Muscle layer of colon (tissue), 2 donors: ENCODE results near the gene TNS2.

Experiments used
- H3K27ac ChIP-seq: one replicate; pipeline ENCODE4 v1.7.0; 2013; ENCODE audit warnings: low read depth, mild to moderate bottlenecking, low read length, moderate library complexity
- H3K27me3 ChIP-seq, 2 donors: one replicate each; pipeline ENCODE4 v1.7.0; 2013; ENCODE audit warnings: low read length in 2 of 2, mild to moderate bottlenecking in 2 of 2; ENCODE audit not compliant: insufficient read depth in 2 of 2, control insufficient read depth in 1 of 2
- H3K36me3 ChIP-seq: one replicate; pipeline ENCODE4 v1.7.0; 2013; ENCODE audit warnings: mild to moderate bottlenecking, low read length; ENCODE audit not compliant: insufficient read depth
- H3K4me1 ChIP-seq: one replicate; pipeline ENCODE4 v1.7.0; 2013; ENCODE audit warnings: mild to moderate bottlenecking, low read length; ENCODE audit not compliant: insufficient read depth
- H3K4me3 ChIP-seq, 2 donors: one replicate each; pipeline ENCODE4 v1.7.0; 2013; ENCODE audit warnings: low read length in 2 of 2, low read depth in 1 of 2, mild to moderate bottlenecking in 1 of 2, moderate library complexity in 1 of 2
- H3K9ac ChIP-seq: one replicate; pipeline ENCODE4 v1.7.0; 2013; ENCODE audit warnings: low read length
- H3K9me3 ChIP-seq: one replicate; pipeline ENCODE4 v1.7.0; 2013; ENCODE audit warnings: mild to moderate bottlenecking, low read length
- donor health status: abdominal sarcoma.
- donor health status: Adenocarcinoma of cecum.

Gene TNS2

GRCh38 chr12:53052419-53053217 is 2.8 kb downstream of the TNS2 start:
- peaks cover 69% of the 10 kb centered on the region for H3K4me1 ChIP-seq
- H3K36me3 ChIP-seq = peaks cover 11% of the 10 kb centered on the region
- no peaks in the 10 kb centered on the region for H3K27me3 ChIP-seq
- peak overlapping the region; percentile 97 for H3K27ac ChIP-seq
- peak overlapping the region; percentile 47 for H3K9ac ChIP-seq
- H3K9me3 ChIP-seq = no peaks in the 10 kb centered on the region
- peak overlapping the region; percentile 1 to 64 for H3K4me3 ChIP-seq

GRCh38 chr12:53053218-53054111 is 3.6 kb downstream of the TNS2 start:
- H3K36me3 ChIP-seq = peaks cover 16% of the 10 kb centered on the region
- no peaks in the 10 kb centered on the region for H3K9me3 ChIP-seq
- peak overlapping the region; percentile 88 for H3K27ac ChIP-seq
- peaks cover 60% of the 10 kb centered on the region for H3K4me1 ChIP-seq
- peak overlapping the region; percentile 38 for H3K9ac ChIP-seq
- H3K27me3 ChIP-seq = no peaks in the 10 kb centered on the region
- peak overlapping the region; percentile 55 to 70 for H3K4me3 ChIP-seq

- Histone ChIP-seq H3K9ac (peak overlapping the region; percentile 38), H3K27me3 (no peaks in the 10 kb centered on the region), H3K4me3 (peak overlapping the region; percentile 55 to 70), H3K4me1 (peaks cover 52% of the 10 kb centered on the region), H3K36me3 (peaks cover 16% of the 10 kb centered on the region), H3K27ac (peak overlapping the region; percentile 88), H3K9me3 (no peaks in the 10 kb centered on the region)
These were observed 4.4 kb downstream of the TNS2 start for GRCh38 chr12:53054112-53054878.

GRCh38 chr12:53055471-53056266 is 5.8 kb downstream of the TNS2 start:
- Histone ChIP-seq H3K36me3 (peaks cover 16% of the 10 kb centered on the region), H3K9me3 (no peaks in the 10 kb centered on the region), H3K9ac (no peak overlapping the region), H3K4me1 (peaks cover 40% of the 10 kb centered on the region), H3K27me3 (no peaks in the 10 kb centered on the region), H3K4me3 (no peak overlapping the region), H3K27ac (no peak overlapping the region)

- Histone ChIP-seq H3K27me3 (no peaks in the 10 kb centered on the region), H3K27ac (no peak overlapping the region), H3K4me3 (no peak overlapping the region), H3K4me1 (peaks cover 40% of the 10 kb centered on the region), H3K9ac (no peak overlapping the region), H3K9me3 (no peaks in the 10 kb centered on the region), H3K36me3 (peaks cover 16% of the 10 kb centered on the region)
These were observed 6.4 kb downstream of the TNS2 start for GRCh38 chr12:53056296-53056695.

GRCh38 chr12:53056901-53057300 is 7.0 kb downstream of the TNS2 start:
- Histone ChIP-seq H3K9me3 (no peaks in the 10 kb centered on the region), H3K27ac (no peak overlapping the region), H3K4me1 (peaks cover 40% of the 10 kb centered on the region), H3K27me3 (no peaks in the 10 kb centered on the region), H3K9ac (no peak overlapping the region), H3K36me3 (peaks cover 16% of the 10 kb centered on the region), H3K4me3 (no peak overlapping the region)

GRCh38 chr12:53057816-53058500 is 8.1 kb downstream of the TNS2 start:
- Histone ChIP-seq H3K27ac (no peak overlapping the region), H3K36me3 (peaks cover 23% of the 10 kb centered on the region), H3K4me1 (peaks cover 40% of the 10 kb centered on the region), H3K27me3 (no peaks in the 10 kb centered on the region), H3K4me3 (no peak overlapping the region), H3K9me3 (no peaks in the 10 kb centered on the region), H3K9ac (no peak overlapping the region)

- peaks cover 22% of the 10 kb centered on the region for H3K36me3 ChIP-seq
- H3K9ac ChIP-seq = no peak overlapping the region
- H3K27ac ChIP-seq = no peak overlapping the region
- H3K27me3 ChIP-seq = no peaks in the 10 kb centered on the region
- H3K4me3 ChIP-seq = no peak overlapping the region
- no peaks in the 10 kb centered on the region for H3K9me3 ChIP-seq
- H3K4me1 ChIP-seq = peaks cover 39% of the 10 kb centered on the region
These were observed 9.0 kb downstream of the TNS2 start for GRCh38 chr12:53058674-53059433.

GRCh38 chr12:53059434-53060063 is 9.7 kb downstream of the TNS2 start:
- Histone ChIP-seq H3K36me3 (peaks cover 26% of the 10 kb centered on the region), H3K4me1 (peaks cover 39% of the 10 kb centered on the region), H3K9ac (no peak overlapping the region), H3K27ac (no peak overlapping the region), H3K9me3 (no peaks in the 10 kb centered on the region), H3K4me3 (no peak overlapping the region), H3K27me3 (no peaks in the 10 kb centered on the region)
